Brain microvascular endothelial cell (primary cell): ENCODE measurements around the gene GNB5.
"Not testable (repeated sequence)": the region's sequence is repeated elsewhere in the genome, so short reads cannot be mapped to it uniquely, and the experiment has no call there.

Source experiments
- DNase-seq: peaks from one replicate; pipeline ENCODE4 v3.0.0-alpha.2; 2020
- H3K27ac ChIP-seq: fragments of 250-450 bp; sonication (Bioruptor Pico); 2 replicates; pipeline ENCODE4 v1.5.1; 2020; ENCODE audit warnings: mild to moderate bottlenecking, moderate library complexity
- H3K27me3 ChIP-seq: fragments of 250-450 bp; sonication (Bioruptor Pico); replicated peaks from 2 replicates; pipeline ENCODE4 v1.5.1; 2020; ENCODE audit warnings: mild to moderate bottlenecking
- H3K36me3 ChIP-seq: fragments of 250-450 bp; sonication (Bioruptor Pico); replicated peaks from 2 replicates; pipeline ENCODE4 v1.5.1; 2020; ENCODE audit warnings: mild to moderate bottlenecking
- H3K4me3 ChIP-seq: 2 replicates; pipeline ENCODE4 v1.5.1; 2011; ENCODE audit warnings: low read depth, mild to moderate bottlenecking, control low read depth, low read length, moderate library complexity
- in situ Hi-C: cut with HindIII; loops from 2 replicates; pipeline ENCODE4 v1.10.0; 2017; ENCODE audit warnings: low sequenced_read_pairs, low pct_ligation_motif_present
- TF ChIP-seq, protein P1 (sequence below): IDR thresholded peaks from 2 replicates; pipeline ENCODE4 v1.5.1; 2011; ENCODE audit warnings: low read depth, mild to moderate bottlenecking, moderate library complexity, low read length, control low read depth, inconsistent platforms; ENCODE audit errors: missing control alignments

The GNB5 gene

DNA sequence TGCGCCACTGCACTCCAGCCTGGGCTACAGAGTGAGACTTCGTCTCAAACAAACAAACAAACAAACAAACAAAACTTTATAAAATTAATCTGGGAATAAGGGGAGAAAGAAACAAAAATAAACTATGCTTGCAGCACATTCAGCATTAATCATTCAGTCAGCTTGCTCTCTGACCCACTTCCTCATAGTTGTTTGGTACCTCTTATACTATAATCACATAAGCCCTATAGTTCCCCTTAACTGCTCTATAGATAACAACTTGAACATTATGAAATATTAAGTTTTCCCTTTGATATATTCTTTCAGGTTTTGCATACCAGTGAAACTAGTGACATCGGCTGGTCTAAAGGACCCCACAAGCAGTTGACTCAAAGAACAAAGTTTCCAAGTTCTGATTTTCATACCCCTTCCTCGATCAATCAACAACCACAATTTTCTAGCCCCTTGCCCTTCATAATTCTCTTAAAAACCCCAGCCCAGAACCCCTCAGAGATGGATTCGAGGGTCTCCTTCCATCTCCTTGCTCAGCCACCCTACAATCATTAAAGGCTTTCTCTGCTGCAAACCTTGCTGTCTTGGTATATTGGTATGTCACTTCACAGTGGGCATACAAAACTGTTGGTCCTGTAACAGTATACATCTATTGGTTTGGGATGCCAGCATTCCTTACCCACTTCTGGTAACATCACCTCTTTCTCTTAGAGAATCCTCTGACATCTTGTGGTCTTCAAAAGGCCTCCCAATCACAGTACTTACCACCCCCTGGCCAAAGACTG lies 105.0 kb downstream of the GNB5 start:
- TF ChIP-seq, protein P1, sequence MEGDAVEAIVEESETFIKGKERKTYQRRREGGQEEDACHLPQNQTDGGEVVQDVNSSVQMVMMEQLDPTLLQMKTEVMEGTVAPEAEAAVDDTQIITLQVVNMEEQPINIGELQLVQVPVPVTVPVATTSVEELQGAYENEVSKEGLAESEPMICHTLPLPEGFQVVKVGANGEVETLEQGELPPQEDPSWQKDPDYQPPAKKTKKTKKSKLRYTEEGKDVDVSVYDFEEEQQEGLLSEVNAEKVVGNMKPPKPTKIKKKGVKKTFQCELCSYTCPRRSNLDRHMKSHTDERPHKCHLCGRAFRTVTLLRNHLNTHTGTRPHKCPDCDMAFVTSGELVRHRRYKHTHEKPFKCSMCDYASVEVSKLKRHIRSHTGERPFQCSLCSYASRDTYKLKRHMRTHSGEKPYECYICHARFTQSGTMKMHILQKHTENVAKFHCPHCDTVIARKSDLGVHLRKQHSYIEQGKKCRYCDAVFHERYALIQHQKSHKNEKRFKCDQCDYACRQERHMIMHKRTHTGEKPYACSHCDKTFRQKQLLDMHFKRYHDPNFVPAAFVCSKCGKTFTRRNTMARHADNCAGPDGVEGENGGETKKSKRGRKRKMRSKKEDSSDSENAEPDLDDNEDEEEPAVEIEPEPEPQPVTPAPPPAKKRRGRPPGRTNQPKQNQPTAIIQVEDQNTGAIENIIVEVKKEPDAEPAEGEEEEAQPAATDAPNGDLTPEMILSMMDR: no peak

DNA sequence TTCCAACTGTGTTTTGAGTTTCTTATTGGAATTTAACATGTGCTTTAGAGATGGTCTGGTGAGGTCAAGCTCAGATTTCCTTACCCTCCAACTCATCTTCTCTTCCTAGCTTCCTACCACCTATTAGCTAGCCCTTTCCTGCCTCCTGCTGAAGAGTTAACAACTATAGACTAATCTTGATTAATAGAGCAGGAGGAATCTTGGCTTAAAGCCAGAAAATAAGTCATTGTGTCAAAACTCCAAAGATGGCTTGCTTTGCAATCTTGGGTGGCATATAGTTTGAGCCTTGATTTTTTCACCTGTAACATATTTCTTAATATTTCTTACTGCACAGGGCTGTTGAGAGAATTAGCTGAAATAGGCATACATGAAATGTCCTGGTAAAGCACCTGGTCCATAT lies 105.9 kb downstream of the GNB5 start:
- DNase-seq: no peak
- H3K4me3 ChIP-seq: no peak overlapping the region
- H3K27me3 ChIP-seq: no peaks in the 10 kb centered on the region
- in situ Hi-C loops: no loop called here
- no peak overlapping the region for H3K27ac ChIP-seq
- TF ChIP-seq, protein P1: no peak
- H3K36me3 ChIP-seq: no peaks in the 10 kb centered on the region

More for the DNA sequence above, 105.0 kb downstream of the GNB5 start:
- H3K27me3 ChIP-seq: no peaks in the 10 kb centered on the region
- in situ Hi-C loops: no loop called here
- H3K4me3 ChIP-seq: no peak overlapping the region
- no peaks in the 10 kb centered on the region for H3K36me3 ChIP-seq
- H3K27ac ChIP-seq: no peak overlapping the region
- DNase-seq: no peak

DNA sequence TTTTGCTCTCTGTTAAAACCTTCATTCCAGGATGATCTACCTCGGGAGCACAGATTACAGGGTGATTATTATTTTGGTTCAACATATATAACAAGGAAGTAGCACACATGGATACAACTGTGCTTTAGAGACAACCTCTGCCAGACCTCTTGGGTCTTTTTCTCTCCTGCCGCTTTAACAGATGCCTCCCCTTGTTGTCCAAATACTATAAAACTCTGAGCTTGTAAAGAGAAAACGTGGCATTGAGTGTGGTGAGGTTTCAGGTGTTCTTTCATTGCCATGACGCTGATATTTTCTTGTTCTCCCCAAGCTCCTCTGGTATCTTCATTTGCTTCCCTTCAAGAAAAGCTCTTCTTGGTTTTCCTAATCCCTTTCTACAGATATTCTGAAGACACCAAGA lies 107.6 kb downstream of the GNB5 start:
- no peak overlapping the region for H3K27ac ChIP-seq
- TF ChIP-seq, protein P1: no peak
- no peaks in the 10 kb centered on the region for H3K27me3 ChIP-seq
- in situ Hi-C loops: no loop called here
- DNase-seq: no peak
- H3K36me3 ChIP-seq: no peaks in the 10 kb centered on the region
- no peak overlapping the region for H3K4me3 ChIP-seq

DNA sequence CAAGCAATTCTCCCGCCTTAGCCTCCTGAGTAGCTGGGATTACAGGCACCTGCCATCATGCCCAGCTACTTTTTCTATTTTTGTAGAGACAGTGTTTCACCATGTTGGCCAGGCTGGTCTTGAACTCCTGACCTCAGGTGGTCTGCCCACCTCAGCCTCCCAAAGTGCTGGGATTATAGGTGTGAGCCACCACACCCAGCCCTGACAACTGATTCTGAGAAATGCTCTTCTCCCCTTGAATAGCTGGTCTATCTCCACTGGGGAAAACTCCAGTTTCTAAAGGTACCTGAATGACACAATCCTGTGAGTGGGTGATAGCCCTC lies 108.2 kb downstream of the GNB5 start:
- H3K27me3 ChIP-seq, H3K36me3 ChIP-seq, H3K27ac ChIP-seq, DNase-seq, H3K4me3 ChIP-seq, in situ Hi-C loops: not testable (repeated sequence)

DNA sequence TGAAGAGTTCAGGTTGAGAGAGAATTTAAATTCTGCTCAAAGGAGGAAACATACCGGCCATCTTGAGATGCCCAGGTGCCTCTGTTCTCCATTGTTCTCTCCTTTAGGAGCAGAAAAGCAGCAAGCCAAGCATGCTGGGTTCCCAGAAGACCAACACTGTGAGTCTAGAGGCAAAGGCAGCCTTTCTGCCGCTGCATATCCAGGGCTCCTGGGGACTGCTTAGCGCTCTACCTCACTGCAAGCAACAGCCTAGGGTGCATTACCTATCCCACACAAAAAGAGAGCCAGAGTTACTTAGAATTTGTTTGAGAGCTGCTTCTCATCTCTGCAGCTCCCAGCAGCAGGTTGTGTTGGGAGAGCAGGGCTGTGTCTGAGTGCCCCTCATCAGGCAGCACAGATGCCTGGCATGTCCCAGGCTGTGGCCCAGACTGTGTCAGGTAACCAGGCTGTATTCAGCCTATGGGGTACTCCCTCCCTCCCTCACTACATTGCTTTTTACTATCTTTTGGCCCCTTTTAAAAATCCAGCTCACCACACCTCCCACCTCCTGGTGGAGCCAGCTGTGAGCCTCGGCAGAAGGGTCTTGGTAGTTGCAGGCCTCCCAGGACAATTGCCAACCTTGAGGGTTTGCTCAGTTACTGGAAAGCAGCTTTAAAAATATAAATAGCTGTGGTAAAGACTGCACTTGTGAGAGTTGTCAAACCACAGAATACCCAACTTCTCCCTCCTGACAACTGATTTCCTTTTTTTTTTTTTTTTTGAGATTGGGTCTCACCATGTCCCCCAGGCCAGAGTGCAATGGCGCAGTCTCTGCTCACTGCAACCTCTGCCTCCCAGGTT lies 108.8 kb downstream of the GNB5 start:
- DNase-seq: no peak
- Histone ChIP-seq H3K4me3 (no peak overlapping the region), H3K27ac (no peak overlapping the region), H3K36me3 (no peaks in the 10 kb centered on the region), H3K27me3 (no peaks in the 10 kb centered on the region)
- TF ChIP-seq, protein P1: no peak
- in situ Hi-C loops: no loop called here

DNA sequence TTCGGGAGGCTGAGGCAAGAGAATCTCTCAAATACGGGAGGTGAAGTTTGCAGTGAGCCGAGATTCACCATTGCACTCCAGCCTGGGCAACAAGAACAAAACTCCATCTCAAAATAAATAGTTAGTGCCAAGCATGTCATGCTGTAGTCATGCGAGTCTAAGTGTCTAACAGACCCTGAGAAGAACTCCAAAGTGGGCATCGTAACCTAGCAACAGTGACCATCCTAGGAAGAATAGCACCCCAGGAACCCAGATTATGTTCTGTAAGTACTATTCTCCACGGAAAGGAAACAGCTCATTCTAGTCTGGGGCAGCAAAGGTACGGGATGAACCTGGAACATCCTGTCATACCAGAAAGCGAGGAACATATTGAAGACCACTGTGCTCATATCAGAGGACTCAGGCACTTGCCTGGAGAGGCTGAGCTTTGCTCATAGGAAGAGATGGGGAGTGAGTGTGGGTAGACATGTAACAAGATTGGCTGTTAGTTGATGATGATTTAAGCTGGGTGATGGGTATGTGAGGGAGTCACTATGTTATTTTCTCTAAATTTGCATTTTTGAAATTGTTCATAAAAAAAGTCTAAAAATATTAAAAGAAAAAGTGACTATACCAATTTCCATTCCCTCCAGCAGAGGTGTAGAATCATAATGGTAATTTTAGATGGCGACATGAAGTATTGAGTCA lies 110.3 kb downstream of the GNB5 start:
- H3K27me3 ChIP-seq: no peaks in the 10 kb centered on the region
- no peak for DNase-seq
- TF ChIP-seq, protein P1: no peak
- in situ Hi-C loops: no loop called here
- H3K27ac ChIP-seq: no peak overlapping the region
- no peaks in the 10 kb centered on the region for H3K36me3 ChIP-seq
- H3K4me3 ChIP-seq: no peak overlapping the region
